Measurements from ENCODE around the gene APH1A.
A peak's percentile ranks its signal among the peaks of the same experiment; 100 is the strongest.

Gene APH1A

GRCh38 chr1:150299716-150300115, 30.9 kb upstream of the APH1A start:
- TF ChIP-seq CTCF (IDR thresholded peaks at IDR 0.05; ENCODE audit: extremely low read depth, insufficient read depth, missing control alignments): no peak
- in situ Hi-C loops (cut with MboI; ENCODE audit: low pct_unique_long_range_greater_than_20kb, low sequenced_read_pairs, unreplicated experiment): no loop called here
- DNase-seq (ENCODE audit: low spot score): no peak

GRCh38 chr1:150295476-150295875, 26.7 kb upstream of the APH1A start:
- in situ Hi-C loops (cut with MboI; ENCODE audit: low pct_unique_long_range_greater_than_20kb, low sequenced_read_pairs, unreplicated experiment): no loop called here
- no peak for TF ChIP-seq CTCF (IDR thresholded peaks at IDR 0.05; ENCODE audit: extremely low read depth, insufficient read depth, missing control alignments)
- DNase-seq (ENCODE audit: low spot score): no peak

- no peak for TF ChIP-seq CTCF (IDR thresholded peaks at IDR 0.05; ENCODE audit: extremely low read depth, insufficient read depth, missing control alignments)
- in situ Hi-C loops (cut with MboI; ENCODE audit: low pct_unique_long_range_greater_than_20kb, low sequenced_read_pairs, unreplicated experiment): no loop called here
- DNase-seq (ENCODE audit: low spot score): peak; percentile 90
These were observed 24.8 kb upstream of the APH1A start, which contains the start of gene MRPS21 for GRCh38 chr1:150293433-150294253. Gene MRPS21, plus strand, starts transcription at chr1:150293861. Its CDS starts 506 bp downstream, at chr1:150294367.

- DNase-seq (ENCODE audit: low spot score): no peak
- TF ChIP-seq CTCF (IDR thresholded peaks at IDR 0.05; ENCODE audit: extremely low read depth, insufficient read depth, missing control alignments): no peak
- in situ Hi-C loops (cut with MboI; ENCODE audit: low pct_unique_long_range_greater_than_20kb, low sequenced_read_pairs, unreplicated experiment): no loop called here
These were observed 20.0 kb upstream of the APH1A start for GRCh38 chr1:150288822-150289221.

- in situ Hi-C loops (cut with MboI; ENCODE audit: low pct_unique_long_range_greater_than_20kb, low sequenced_read_pairs, unreplicated experiment): no loop called here
- no peak for TF ChIP-seq CTCF (IDR thresholded peaks at IDR 0.05; ENCODE audit: extremely low read depth, insufficient read depth, missing control alignments)
- DNase-seq (ENCODE audit: low spot score): no peak
These were observed 19.6 kb upstream of the APH1A start for GRCh38 chr1:150288382-150288781.

- no peak for TF ChIP-seq CTCF (IDR thresholded peaks at IDR 0.05; ENCODE audit: extremely low read depth, insufficient read depth, missing control alignments)
- DNase-seq (ENCODE audit: low spot score): no peak
- in situ Hi-C loops (cut with MboI; ENCODE audit: low pct_unique_long_range_greater_than_20kb, low sequenced_read_pairs, unreplicated experiment): no loop called here
These were observed 14.4 kb upstream of the APH1A start for GRCh38 chr1:150283260-150283659.

All from GM13977 (cell line).